Tibial nerve (tissue), 4 donors: ENCODE measurements around the gene PLEKHS1. TPM values are rescaled to one million over a fixed set of nuclear protein-coding genes. Genes with fewer than 3 reads are reported as not detected.

ENCODE experiments used
- DNase-seq, 2 donors: peaks; one replicate each; pipeline ENCODE4 v3.0.0-alpha.2; 2019; ENCODE audit warnings: low spot score in 2 of 2
- H3K27ac ChIP-seq, 4 donors: fragments of 200-600 bp; sonication (generic) in 3 of 4; one replicate each; pipeline ENCODE4 v1.5.1; 2017 to 2019; ENCODE audit warnings: mild to moderate bottlenecking in 1 of 4
- H3K27me3 ChIP-seq, 2 donors: fragments of 200-600 bp; sonication (generic) in 1 of 2; one replicate each; pipeline versions ENCODE4 v1.5.1 to v1.6.0; 2017 to 2019
- H3K36me3 ChIP-seq, 3 donors: fragments of 200-600 bp; sonication (generic); one replicate each; pipeline ENCODE4 v1.5.1; 2018 to 2019
- H3K4me1 ChIP-seq, 4 donors: fragments of 200-600 bp; sonication (generic) in 3 of 4; one replicate each; pipeline ENCODE4 v1.5.1; 2017 to 2019
- H3K4me3 ChIP-seq, 4 donors: fragments of 200-600 bp; sonication (generic) in 3 of 4; one replicate each; pipeline ENCODE4 v1.5.1; 2017 to 2019; ENCODE audit warnings: mild to moderate bottlenecking in 1 of 4, moderate library complexity in 1 of 4
- H3K9me3 ChIP-seq, 4 donors: fragments of 200-600 bp; sonication (generic) in 3 of 4; one replicate each; pipeline ENCODE4 v1.5.1; 2017 to 2019
- CTCF ChIP-seq, 5 experiments: fragments of 200-600 bp in 3 of 5; fragments of 450-650 bp in 2 of 5; sonication (generic) in 3 of 5; IDR thresholded peaks; one replicate each; pipeline ENCODE4 v1.5.1; 2016 to 2019; ENCODE audit warnings: antibody characterized with exemption in 5 of 5, mild to moderate bottlenecking in 3 of 5, moderate library complexity in 2 of 5
- EP300 ChIP-seq, 2 donors: sonication (generic); formaldehyde crosslinking; IDR thresholded peaks; one replicate each; pipeline ENCODE4 v1.6.1; 2017; ENCODE audit warnings: antibody characterized with exemption in 2 of 2, mild to moderate bottlenecking in 1 of 2
- POLR2A ChIP-seq, 2 donors: fragments of 450-650 bp; IDR thresholded peaks; one replicate each; pipeline ENCODE4 v1.6.1; 2017; ENCODE audit warnings: antibody characterized with exemption in 2 of 2, mild to moderate bottlenecking in 2 of 2, moderate library complexity in 2 of 2
- WGBS, 2 donors: methylation state at CpG; one replicate each; pipeline ENCODE4 v1.1.5; 2018; 5-methylcytosine and 5-hydroxymethylcytosine counted together
- total RNA-seq, 4 donors: library from RNA; depleted of rRNA; stranded (reverse); fragments of >200 nt; gene quantifications; one replicate each; pipeline ENCODE4 v1.1.0, GENCODE V29; 2016

PLEKHS1 gene
- total RNA-seq, 4 donors from 2014 or later = not detected

- TF ChIP-seq POLR2A (IDR thresholded peaks at IDR 0.05) = no peak
- TF ChIP-seq CTCF (IDR thresholded peaks at IDR 0.05) = no peak
- TF ChIP-seq EP300 (IDR thresholded peaks at IDR 0.05) = no peak
- Histone ChIP-seq H3K36me3 (no peaks in the 10 kb centered on the region), H3K27ac (no peak overlapping the region), H3K27me3 (no peaks in the 10 kb centered on the region), H3K9me3 (no peaks in the 10 kb centered on the region), H3K4me3 (no peak overlapping the region), H3K4me1 (no peaks in the 10 kb centered on the region)
- no peak for DNase-seq
- WGBS, 2 donors = 85 to 86% methylated on average over 1 of the region's 1 CpG
Measured at GRCh38 chr10:113752553-113752952, 1.1 kb downstream of the PLEKHS1 start.

- 46 to 50% methylated on average over 9 of the region's 9 CpGs for WGBS, 2 donors
- Histone ChIP-seq H3K4me1 (no peaks in the 10 kb centered on the region), H3K36me3 (no peaks in the 10 kb centered on the region), H3K9me3 (no peaks in the 10 kb centered on the region), H3K27ac (no peak overlapping the region), H3K4me3 (no peak overlapping the region), H3K27me3 (no peaks in the 10 kb centered on the region)
- DNase-seq = no peak
- no peak for TF ChIP-seq EP300 (IDR thresholded peaks at IDR 0.05)
Measured at GRCh38 chr10:113753020-113753692, 1.7 kb downstream of the PLEKHS1 start.

GRCh38 chr10:113754125-113754524 lies 2.6 kb downstream of the PLEKHS1 start:
- DNase-seq = no peak
- H3K27ac ChIP-seq = no peak overlapping the region
- 89 to 93% methylated on average over 3 of the region's 3 CpGs for WGBS, 2 donors

GRCh38 chr10:113754768-113755167 lies 3.3 kb downstream of the PLEKHS1 start:
- Histone ChIP-seq H3K4me1 (no peaks in the 10 kb centered on the region), H3K36me3 (no peaks in the 10 kb centered on the region), H3K27me3 (no peaks in the 10 kb centered on the region), H3K4me3 (no peak overlapping the region), H3K9me3 (no peaks in the 10 kb centered on the region), H3K27ac (no peak overlapping the region)
- WGBS, 2 donors = 88 to 93% methylated on average over 9 of the region's 9 CpGs
- DNase-seq = no peak
- TF ChIP-seq EP300 (IDR thresholded peaks at IDR 0.05) (no peak), CTCF (IDR thresholded peaks at IDR 0.05) (no peak), POLR2A (IDR thresholded peaks at IDR 0.05) (no peak)

More at GRCh38 chr10:113754125-113754524, 2.6 kb downstream of the PLEKHS1 start:
- no peaks in the 10 kb centered on the region for H3K36me3 ChIP-seq
- TF ChIP-seq POLR2A (IDR thresholded peaks at IDR 0.05) = no peak
- no peak for TF ChIP-seq EP300 (IDR thresholded peaks at IDR 0.05)
- no peak for TF ChIP-seq CTCF (IDR thresholded peaks at IDR 0.05)
- no peak overlapping the region for H3K4me3 ChIP-seq
- no peaks in the 10 kb centered on the region for H3K9me3 ChIP-seq
- H3K4me1 ChIP-seq = no peaks in the 10 kb centered on the region
- no peaks in the 10 kb centered on the region for H3K27me3 ChIP-seq

GRCh38 chr10:113756940-113757543 lies 5.6 kb downstream of the PLEKHS1 start:
- DNase-seq = no peak
- TF ChIP-seq POLR2A (IDR thresholded peaks at IDR 0.05) (no peak), CTCF (IDR thresholded peaks at IDR 0.05) (no peak), EP300 (IDR thresholded peaks at IDR 0.05) (no peak)
- H3K4me3 ChIP-seq = no peak overlapping the region
- no peak overlapping the region for H3K27ac ChIP-seq
- H3K36me3 ChIP-seq = no peaks in the 10 kb centered on the region
- no peaks in the 10 kb centered on the region for H3K27me3 ChIP-seq
- no peaks in the 10 kb centered on the region for H3K4me1 ChIP-seq
- no peaks in the 10 kb centered on the region for H3K9me3 ChIP-seq
- 88 to 89% methylated on average over 12 of the region's 12 CpGs for WGBS, 2 donors
